Gastrocnemius medialis (tissue), 4 donors: ENCODE data around the gene TRIM36.

Experiments
- POLR2A ChIP-seq, 2 donors: fragments of 450-650 bp; IDR thresholded peaks; one replicate each; pipeline ENCODE4 v1.6.1; 2017; ENCODE audit warnings: antibody characterized with exemption in 2 of 2, mild to moderate bottlenecking in 2 of 2, moderate library complexity in 2 of 2
- TF ChIP-seq, protein P1 (sequence below), 5 experiments: fragments of 450-650 bp in 3 of 5; fragments of 200-600 bp in 2 of 5; sonication (generic) in 2 of 5; IDR thresholded peaks in 4 of 5; conservative IDR thresholded peaks in 1 of 5; 1 replicate in 4 of 5; 2 replicates in 1 of 5; pipeline ENCODE4 v1.5.1; 2016 to 2019; ENCODE audit warnings: antibody characterized with exemption in 5 of 5, mild to moderate bottlenecking in 3 of 5, moderate library complexity in 3 of 5

DNA sequence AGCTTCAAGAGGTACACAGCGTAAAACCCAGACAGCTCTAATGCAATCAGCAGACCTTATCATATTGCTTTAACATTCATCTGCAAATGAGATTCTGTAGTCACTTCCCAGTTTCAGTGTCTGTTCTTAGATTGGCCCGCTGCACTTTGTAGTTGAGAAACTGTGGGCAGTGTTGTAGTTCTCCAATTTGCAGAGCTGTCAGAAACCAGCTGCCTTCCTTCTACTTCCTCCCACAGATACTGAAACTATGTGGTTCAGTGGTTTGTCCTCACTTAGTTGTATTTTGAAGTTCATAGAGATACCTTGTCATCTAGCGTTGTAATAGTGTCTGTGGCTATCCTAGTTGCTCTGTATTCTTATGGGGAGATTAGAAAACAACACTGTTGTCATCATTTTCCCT, 39.6 kb upstream of the TRIM36 start:
- TF ChIP-seq, protein P1, sequence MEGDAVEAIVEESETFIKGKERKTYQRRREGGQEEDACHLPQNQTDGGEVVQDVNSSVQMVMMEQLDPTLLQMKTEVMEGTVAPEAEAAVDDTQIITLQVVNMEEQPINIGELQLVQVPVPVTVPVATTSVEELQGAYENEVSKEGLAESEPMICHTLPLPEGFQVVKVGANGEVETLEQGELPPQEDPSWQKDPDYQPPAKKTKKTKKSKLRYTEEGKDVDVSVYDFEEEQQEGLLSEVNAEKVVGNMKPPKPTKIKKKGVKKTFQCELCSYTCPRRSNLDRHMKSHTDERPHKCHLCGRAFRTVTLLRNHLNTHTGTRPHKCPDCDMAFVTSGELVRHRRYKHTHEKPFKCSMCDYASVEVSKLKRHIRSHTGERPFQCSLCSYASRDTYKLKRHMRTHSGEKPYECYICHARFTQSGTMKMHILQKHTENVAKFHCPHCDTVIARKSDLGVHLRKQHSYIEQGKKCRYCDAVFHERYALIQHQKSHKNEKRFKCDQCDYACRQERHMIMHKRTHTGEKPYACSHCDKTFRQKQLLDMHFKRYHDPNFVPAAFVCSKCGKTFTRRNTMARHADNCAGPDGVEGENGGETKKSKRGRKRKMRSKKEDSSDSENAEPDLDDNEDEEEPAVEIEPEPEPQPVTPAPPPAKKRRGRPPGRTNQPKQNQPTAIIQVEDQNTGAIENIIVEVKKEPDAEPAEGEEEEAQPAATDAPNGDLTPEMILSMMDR (IDR thresholded peaks at IDR 0.05 in 4 of 5, conservative IDR thresholded peaks at IDR 0.05 in 1 of 5): no peak
- TF ChIP-seq POLR2A (IDR thresholded peaks at IDR 0.05): no peak
